ENCODE data around the gene ZNG1C.
"Not testable (repeated sequence)": the region's sequence is repeated elsewhere in the genome, so short reads cannot be mapped to it uniquely, and the experiment has no call there.

ZNG1C gene

DNA sequence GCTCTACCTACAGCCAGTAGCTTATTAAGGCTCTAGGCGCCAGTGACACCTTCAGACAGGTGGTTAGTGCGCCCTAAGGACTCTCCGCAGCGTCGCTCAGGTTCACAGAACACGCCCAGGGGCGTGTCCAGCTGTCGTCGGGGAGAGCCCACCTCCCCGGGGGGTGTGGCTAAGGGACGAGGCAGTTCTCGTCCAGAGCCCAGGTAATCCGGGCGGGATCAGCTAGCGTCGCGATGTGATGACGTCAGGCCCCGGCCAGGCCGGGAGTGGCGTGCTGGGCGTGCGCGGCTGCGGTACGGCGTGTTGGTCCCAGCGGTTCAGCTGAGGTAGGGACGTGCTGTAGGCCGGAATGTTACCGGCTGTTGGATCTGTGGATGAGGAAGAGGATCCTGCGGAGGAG is at the start of gene ZNG1C:
Gene ZNG1C, plus strand, starts transcription at position 301 of the 400 bp plus-strand sequence. Its CDS starts 49 bp downstream, at position 350.
- not testable (repeated sequence) for DNase-seq

DNA sequence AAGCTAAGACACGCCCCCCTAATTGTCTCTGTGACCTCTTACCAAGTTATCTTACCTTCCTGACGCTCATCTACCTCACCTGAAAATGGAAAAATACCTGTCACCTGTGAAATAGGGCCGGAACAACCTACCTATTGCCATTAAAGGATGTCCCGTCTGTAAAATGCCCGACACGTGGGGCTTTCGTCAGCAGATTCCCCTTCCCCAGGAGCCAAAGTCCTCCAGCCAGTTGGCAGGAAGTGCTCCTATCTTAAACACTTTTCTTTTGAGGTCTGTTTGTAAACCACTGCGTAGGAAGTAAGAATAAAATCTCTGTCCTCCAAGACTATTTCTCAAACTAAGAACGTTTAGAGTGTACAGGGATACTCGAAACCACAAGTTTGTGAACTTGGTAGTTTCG is 654 bp downstream of the ZNG1C start:
- not testable (repeated sequence) for DNase-seq

DNA sequence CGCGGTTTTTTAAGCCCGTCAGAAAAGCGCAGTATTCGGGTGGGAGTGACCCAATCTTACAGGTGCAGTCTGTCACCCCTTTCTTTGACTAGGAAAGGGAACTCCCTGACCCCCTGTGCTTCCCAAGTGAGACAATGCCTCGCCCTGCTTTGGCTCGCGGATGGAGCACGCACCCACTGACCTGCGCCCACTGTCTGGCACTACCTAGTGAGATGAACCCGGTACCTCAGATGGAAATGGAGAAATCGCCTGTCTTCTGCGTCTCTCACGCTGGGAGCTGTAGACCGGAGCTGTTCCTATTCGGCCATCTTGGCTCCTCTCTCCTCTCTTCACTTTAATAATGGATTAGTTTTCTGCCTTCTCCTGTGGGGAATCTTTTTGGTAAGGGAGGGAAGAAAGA is 39.3 kb downstream of the ZNG1C start:
- DNase-seq, result not testable (repeated sequence)

DNA sequence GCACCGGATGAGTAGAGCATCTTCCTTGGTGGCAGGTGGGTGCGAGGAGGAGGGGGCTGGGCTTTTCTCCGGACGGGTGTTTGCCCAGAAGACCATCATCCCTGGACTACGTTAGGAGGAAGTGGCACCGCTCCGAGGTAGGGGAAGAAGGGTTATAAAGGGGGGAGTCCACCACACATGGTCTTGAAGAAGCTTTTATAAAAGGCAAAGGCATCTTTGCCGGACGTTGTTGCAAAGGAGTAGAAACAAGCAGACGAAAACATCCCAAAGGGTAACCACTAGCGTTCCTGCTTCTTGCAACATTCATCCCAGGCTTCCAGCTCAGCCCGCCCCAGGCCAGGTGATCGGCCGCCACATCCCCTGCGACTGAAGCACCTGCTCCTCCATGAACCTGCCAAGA is 60.8 kb downstream of the ZNG1C start, which contains the start of gene FOXD4L3:
Gene FOXD4L3, plus strand, starts transcription at position 301 of the 400 bp plus-strand sequence. Its CDS starts 85 bp downstream, at position 386.
- DNase-seq, result not testable (repeated sequence)

DNA sequence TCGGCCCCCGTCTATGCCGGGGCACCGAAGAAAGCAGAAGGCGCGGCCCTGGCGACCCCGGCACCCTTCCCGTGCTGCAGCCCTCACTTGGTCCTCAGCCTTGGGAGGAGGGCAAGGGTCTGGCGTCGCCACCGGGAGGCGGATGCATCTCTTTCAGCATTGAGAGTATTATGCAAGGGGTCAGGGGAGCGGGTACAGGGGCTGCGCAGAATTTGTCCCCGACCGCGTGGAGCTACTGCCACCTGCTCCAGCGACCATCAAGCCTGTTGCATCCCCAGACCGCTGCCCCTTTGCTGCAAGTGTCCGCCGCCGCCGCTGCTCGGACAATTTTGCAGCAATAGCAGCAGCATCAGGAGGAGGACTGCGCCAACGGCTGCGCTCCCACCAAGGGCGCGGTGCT is 62.0 kb downstream of the ZNG1C start:
- DNase-seq, result not testable (repeated sequence)

DNA sequence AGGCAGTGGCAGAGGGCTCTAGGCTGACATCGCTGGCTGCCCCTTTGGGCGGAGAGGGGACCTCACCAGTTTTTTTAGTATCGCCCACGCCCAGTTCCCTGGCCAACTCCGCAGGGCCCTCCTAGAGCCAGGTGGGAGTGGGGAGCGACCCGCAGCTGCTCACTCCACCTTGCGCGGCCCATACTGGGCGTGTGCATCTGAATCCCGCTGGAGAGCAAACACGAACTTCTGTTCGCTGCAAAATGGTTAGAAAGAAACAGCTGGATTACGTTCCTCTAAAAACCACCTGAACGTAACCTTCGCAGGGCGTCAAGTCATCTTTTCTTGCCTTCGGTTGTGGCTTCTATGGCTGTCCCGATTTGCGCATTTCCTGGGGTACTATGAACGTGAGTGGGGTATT is 62.4 kb downstream of the ZNG1C start:
- not testable (repeated sequence) for DNase-seq

DNA sequence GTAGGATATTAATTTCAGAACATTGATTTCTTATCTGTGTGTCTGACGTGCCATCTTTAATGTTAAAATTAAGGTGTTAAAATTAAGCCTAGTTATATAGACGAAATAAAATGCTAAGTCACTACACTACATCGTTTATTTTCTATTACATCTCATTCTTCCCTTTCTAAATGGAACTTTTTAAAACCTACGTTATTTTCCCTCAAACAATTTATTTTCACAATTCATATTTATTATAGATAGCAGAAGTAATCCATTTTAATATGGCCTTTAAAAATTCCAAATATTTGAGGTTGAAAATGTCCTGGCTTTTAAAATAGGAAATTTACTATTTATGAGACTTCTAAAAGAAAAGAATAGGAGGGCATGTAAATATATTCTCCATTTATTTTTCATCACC is 63.0 kb downstream of the ZNG1C start:
- DNase-seq, result not testable (repeated sequence)

DNA sequence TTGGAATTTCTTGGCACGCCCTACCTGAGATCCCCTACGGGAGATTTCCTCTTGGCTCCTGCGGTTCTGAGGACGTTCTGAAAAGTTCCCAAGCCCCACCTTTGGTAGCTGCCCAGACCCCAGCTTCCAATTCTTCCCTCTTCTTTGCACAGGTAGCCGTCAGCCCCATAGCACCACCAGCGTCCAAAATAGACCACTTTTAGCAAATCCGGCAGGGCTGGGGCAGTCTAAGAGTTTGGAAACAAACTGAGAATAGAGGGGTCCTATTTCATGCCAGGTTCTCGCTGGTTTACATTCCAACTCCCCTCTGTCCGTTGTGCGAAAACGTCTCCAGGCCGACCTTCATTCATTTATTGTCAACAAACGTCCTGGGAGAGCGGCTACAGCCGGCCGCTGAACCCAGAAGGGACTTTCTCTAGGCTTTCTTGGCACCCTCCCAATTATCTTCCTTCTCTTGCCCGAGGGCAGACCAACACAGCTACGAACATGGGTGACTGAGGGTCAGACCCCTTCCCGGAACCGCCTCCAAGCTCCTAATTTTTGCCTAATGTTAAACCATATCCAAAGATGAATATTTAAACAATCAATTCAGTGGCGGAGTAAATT is 64.0 kb downstream of the ZNG1C start:
- DNase-seq, result not testable (repeated sequence)

DNA sequence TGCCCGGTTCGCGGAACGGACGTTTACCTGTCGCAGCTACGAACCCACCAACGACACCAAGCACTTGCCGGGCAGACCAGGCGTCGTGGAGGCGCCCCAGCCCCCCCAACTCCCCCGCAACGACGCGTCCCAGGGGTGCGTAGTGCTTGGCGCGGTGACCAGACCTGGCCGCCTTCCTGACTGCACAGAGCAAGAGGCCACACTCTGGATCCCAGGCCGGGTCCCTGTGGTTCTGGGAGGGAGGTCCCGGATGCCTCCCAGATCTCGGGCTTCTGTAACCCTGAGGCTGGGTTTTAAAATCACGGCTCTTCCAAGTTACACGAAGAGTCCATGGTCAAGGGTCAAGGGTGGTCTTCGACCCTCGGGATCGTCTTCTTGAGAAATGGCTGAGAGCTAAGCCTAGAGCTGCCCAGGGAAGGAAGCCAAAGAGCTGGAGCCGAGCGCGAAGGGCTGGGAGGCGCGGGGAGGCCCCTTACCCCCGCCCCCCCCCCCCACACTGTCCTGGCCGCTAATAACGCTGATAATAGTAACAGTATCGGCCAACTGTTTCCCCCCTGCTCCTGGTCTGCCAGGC is 64.7 kb downstream of the ZNG1C start:
- DNase-seq, result not testable (repeated sequence)

DNA sequence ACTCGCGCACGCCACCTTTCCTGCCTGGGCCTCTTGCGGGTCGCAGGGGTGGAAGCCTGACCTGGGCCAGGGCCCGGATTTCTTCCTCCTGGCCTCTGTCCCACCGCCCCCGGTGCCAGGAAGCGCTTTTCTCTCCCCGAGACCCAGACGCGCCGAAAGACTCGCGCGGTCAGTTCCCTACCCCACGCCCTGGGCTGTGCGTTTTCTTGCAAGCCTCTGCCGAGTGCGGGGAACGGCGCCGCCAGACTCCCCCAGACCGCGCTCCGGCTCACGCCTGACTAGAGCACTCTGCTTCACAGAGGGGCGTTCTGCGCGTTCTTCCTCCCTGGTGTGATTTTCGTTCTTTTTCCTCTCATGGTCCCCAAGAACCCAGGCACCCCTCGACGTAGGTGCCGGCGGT is 65.3 kb downstream of the ZNG1C start:
- not testable (repeated sequence) for DNase-seq

DNA sequence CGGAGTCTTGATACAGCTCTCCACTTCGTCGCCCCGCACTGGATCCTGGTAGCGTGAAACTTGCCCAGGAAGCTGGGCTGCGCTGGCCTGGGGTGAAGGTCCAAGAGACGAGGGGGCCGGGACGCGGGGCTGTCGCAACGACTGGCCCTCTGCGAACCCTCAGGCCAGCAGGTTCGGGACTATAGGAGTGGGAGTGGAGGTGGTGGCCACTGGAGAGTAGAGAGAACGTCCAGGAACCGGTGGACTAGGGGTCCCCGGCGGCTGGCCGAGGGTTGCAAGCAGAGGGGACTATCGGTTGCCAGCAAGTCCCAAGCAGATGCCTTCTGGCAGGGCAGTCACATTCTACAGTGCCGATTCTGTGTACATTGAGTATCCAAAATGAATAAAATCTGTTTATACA is 65.9 kb downstream of the ZNG1C start:
- not testable (repeated sequence) for DNase-seq

DNA sequence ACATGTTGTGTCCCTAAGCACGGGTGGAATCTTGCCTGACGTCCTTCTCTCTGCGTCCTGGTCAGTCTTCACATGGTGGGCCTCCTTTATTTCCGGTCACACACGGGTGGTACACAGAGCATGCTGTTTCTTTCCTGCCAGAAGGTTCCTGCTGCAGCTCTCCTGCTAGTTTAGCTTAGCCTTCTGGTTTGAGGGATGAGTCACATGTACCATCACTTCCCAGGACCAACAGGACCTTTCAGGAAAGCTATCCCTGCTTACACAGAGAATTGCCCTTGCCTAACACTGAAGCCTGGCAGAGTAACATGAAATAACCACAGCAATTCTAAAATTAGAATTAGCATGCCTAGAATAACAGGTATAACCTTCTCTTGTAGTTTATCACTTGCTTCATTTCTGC is 69.4 kb downstream of the ZNG1C start:
- DNase-seq, result not testable (repeated sequence)

DNA sequence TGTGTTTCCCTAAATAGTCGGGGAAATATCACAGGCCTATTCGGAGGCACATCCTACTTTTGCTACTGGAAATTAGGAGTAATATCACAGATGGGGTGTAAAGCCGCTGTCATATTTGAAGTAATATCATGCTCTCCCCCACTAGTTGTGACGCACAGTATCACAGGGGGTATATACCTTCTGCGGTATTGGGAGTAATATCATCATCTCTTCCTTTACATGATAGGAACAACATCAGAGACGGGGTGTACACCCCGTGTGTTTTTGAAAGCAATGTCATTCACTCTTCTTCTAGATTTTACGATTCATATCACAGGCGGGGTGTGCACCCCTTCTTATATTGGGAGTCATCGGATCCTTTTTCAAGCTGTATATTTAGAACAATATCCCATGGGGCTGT is 76.4 kb downstream of the ZNG1C start:
- not testable (repeated sequence) for DNase-seq

DNA sequence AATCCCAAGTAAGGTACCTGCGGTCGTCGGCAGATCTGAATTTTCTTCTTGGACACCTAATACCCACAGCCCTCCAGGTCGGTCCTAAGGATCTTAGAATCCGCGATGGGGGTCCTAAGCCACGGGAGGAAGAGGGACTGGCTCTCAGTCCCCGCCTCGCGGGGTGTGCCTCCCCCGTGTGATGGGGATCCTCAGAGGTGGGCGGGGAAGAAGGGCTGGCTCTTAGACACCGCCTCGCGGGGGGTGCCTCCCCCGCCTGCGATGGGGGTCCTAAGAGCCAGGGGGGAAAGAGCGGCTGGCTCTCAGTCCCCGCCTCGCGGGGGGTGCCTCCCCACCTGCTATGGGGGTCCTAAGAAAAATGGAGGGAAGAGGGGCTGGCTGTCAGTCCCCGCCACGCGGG is 82.0 kb downstream of the ZNG1C start:
- not testable (repeated sequence) for DNase-seq

DNA sequence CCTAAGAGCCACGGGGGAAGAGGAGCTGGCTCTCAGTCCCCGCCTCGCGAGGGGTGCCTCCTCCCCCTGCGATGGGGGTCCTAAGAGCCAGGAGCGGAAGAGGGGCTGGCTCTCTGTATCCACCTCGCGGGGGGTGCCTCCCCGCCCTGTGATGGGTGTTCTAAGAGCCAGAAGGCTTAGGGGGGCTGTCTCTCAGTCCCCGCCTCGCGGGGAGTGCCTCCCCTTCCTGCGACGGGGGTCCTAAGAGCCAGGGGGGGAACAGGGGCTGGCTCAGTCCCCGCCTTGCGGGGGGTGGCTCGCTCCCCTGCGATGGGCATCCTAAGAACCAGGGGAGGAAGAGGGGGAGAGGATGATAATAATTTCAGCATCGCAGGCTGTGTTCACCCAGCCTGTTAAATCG is 82.7 kb downstream of the ZNG1C start:
- DNase-seq, result not testable (repeated sequence)

DNA sequence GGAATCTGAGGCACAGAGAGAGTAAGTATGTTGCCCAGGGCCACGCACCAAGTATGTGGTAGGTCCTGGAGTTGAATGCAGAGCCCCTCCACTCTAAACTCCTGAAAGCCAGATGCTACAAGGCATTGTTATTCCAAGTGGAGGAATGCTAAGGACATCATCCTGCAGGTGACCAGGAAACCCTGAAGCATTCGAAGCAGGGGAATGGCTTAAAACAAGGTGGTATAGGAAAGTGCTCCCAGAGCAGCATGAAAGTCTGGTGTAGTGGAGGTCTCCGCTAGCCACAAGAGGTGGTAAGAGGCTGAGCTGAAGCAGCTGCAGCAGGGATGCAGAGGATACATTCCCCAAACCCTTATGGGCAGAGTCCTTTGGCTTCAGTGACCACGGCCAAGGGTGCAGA is 87.3 kb downstream of the ZNG1C start:
- DNase-seq, result not testable (repeated sequence)

DNA sequence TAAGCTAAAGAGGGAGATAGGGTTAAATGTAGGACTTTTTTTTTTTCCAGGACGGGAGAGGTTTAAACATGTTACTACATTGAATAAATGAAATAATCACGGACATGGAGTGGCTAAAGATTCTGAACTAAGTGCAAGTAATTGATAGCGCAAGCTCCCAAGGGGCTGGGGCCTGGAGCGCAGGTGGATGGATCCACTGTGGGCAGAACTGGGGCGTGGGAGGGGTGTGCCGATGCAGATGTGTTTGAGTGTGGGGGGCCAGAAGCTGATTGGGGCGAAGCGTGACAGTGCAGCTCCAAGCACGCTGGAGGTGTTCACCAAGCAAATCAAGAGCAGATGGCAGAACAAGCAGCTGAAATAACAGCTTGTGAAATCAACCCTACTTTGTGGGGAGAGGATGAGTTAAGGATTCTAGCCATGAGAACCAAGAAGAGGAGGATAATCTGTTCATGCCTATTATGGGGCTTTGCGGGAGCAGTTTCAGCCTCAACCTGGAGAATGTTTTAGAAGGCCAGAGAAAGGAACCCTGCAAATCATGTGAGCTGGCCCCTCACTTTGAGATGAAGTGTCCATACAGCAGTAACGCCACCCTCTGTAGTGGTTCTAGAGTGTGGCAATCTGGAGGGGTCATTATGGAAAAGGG is 88.9 kb downstream of the ZNG1C start:
- not testable (repeated sequence) for DNase-seq

DNA sequence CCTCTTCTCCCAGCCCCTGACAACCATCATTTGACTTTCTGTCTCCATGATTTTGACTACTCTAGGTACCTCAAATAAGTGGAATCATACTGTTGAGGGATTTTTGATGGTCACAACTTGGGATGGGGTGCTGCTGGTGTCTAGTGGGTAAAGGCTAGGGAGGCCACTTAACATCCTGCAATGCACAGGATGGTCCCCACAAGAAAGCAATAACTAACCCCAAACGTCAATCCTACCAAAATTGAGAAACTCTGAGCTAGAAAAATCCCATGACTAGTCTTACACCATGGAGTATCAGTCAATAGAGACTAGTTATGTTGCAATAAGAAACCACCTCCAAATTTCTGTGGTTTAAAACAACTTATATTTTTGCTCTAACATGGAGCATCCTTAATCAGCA is 90.3 kb downstream of the ZNG1C start:
- not testable (repeated sequence) for DNase-seq

DNA sequence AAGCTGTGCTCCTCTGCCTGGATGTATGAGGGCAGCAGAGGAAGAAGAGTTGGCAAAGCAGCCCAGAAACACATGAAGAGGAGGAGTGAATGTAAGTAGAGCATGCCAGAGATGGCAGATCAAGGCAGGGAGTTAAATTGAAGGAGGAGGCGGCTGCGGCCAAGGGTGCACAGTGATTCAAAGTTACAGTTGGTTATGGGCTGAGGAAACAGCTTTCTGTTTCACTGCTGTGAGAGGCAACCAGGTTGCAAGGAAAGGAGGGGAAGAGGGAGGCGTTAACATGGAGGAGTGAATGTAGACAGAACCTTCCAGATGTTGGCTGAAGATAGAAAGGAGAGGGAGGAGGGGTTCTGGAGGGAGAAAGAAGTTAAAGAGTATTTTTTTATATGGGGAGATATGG is 94.2 kb downstream of the ZNG1C start:
- not testable (repeated sequence) for DNase-seq

DNA sequence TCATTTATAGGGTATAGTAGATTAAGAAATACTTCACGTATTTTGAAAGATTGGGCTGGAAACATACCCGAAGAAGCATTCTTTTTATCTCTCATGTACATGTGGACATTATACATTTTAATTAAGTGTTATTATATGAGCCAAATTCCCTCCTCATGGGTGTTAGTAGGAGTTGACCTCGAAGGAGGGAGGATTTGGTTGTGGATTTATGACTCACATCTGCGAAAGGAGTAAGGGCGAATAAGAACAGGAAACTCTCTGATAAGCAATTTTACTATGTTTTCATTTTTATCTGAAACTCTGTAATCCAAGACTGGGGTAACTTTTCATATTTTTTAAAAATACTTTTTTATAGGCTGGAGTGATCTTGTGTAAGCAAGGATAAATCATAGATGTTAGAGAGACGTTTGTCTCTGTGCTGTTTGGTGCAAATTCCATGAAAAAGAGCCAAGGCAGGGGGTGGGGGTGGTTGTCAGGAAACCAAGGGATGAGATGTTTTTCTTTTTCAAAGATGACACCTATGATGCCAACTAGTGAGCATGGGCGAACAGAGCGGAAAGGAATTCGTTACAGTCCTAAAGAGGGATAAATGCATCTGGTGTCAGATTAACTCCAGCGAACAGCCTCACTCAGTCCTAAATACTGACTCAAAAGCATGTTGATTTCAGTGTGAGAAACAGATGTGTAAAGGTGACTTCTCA is 95.0 kb downstream of the ZNG1C start:
- DNase-seq, result not testable (repeated sequence)

DNA sequence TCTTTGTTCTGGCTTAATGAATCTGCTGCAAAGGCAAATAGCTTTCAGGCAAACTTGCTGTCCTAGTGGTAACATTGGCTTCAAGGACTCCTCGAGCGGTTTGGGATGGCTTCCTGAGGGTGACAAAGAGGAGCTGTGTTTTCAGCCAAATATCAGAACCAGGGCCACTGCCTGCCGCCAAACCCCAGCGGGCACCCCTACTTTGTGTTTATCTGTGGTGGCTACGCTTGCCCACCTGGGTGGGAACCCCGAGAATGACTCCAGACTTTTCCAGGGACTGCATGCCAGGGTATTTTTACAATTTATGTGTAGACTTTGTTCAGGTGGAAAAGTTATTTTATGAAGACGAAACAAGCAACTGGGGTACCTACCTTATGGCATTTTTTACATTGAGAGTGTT is 96.2 kb downstream of the ZNG1C start:
- DNase-seq, result not testable (repeated sequence)

DNA sequence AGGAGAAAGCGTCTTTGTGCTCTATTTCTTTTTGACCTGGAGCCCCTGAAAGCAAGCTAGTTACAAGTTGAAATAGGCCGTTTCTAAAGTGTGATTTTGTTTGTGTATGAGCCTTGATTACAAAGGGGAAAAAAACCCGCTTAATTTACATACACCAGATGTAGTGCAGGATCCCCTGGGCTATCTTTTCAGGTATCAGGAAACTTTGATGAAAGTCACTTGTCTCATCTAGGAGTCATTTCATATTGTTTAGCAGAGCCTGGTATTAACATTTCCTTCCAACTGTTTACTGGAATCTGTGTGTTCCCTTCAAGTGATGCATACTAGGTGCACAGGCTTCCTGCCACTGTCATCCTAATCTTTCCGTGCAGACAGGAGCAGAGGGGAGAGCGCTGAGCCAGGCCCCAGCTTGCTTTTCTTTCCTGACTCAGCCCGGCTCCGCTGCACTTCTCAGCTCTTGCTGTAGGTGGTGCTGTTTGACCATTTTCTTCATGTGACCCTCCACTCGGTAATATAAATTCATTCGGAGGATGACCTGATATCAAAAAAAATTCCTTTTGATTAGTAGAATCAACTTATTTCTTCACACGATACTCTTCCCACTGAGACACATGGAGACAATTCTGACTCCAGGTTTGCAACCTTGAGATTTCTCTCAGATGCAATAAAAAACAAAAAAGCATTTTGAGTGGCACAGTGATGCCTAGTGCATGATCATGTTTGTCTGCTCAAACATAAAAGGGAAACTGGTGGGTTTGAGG is 100.7 kb downstream of the ZNG1C start:
- DNase-seq, result not testable (repeated sequence)

DNA sequence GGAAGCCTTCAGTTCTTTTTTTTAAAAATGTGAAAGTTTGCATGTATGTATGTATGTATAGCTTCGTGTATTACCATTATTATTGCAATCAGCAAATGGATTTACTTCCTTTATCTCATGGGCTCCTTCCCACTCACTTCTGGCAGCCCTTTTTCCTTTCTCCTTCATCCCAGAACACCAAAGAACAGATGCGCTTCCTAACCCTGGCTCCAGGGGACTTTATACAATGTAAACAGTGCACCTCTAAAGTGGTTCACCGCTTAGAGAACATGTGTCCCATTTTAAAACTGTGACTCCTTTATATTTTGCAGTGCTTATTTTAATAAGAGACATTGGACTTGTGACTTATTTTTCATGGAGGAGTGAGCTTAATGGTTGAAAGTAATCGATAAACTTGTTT is 101.5 kb downstream of the ZNG1C start:
- not testable (repeated sequence) for DNase-seq

All from NCI-H2171 treated with DMSO at 0.1 percent for 48 hours (cell line).